ENCODE data around the gene LMTK3. TPM values are rescaled to one million over a fixed set of nuclear protein-coding genes. Genes with fewer than 3 reads are reported as not detected.

LMTK3 gene
- polyA plus RNA-seq, 1 of the 3 experiments (the other 2 are of a cell fraction) = 3.2 TPM

GRCh38 chr19:48456864-48457263, 54.8 kb downstream of the LMTK3 start:
- POLR2A ChIA-PET = interaction anchor here (0.6 kb wide), 1 partner anchor 161 kb away, joined by 4 read pairs; no protein-coding TSS in a partner anchor
- no peak overlapping the region for H3K4me3 ChIP-seq (ENCODE audit: low read depth in 2 of 2, low read length in 1 of 2)
- CTCF ChIA-PET = no interaction called here
- no peak overlapping the region for H3K27ac ChIP-seq (ENCODE audit: low read depth in 2 of 2, low read length in 1 of 2)
- no peak overlapping the region for H3K4me2 ChIP-seq
- peaks cover 8% of the 10 kb centered on the region; the same call in 1 of the 2 replicates for H3K79me2 ChIP-seq (ENCODE audit: insufficient read depth)
- no peaks in the 10 kb centered on the region for H3K9me3 ChIP-seq
- DNase-seq = no peak
- TF ChIP-seq MXI1 (IDR thresholded peaks at IDR 0.05; ENCODE audit: low read depth, low read length) = no peak
- no peak for TF ChIP-seq PBX3 (IDR thresholded peaks at IDR 0.05)
- TF ChIP-seq MAX (IDR thresholded peaks at IDR 0.05; ENCODE audit: low read depth) = no peak
- TF ChIP-seq CHD2 (IDR thresholded peaks at IDR 0.05; ENCODE audit: low read length, partially characterized antibody) = no peak
- no peak for TF ChIP-seq USF2 (IDR thresholded peaks at IDR 0.05; ENCODE audit: borderline replicate concordance, low read depth, low read length)
- TF ChIP-seq USF1 (IDR thresholded peaks at IDR 0.05; ENCODE audit: borderline replicate concordance, low read depth) = no peak
- no peak for TF ChIP-seq RCOR1 (IDR thresholded peaks at IDR 0.05; ENCODE audit: low read length)
- TF ChIP-seq RXRA (IDR thresholded peaks at IDR 0.05; ENCODE audit: borderline replicate concordance, low read depth) = no peak
- TF ChIP-seq POLR2AphosphoS5 (IDR thresholded peaks at IDR 0.05; ENCODE audit: low read depth, low read length) = no peak
- TF ChIP-seq GATA2 (CRISPR knock-in tag; IDR thresholded peaks at IDR 0.05) = no peak
- no peak for TF ChIP-seq SIN3A (IDR thresholded peaks at IDR 0.05; ENCODE audit: borderline replicate concordance, low read depth, low read length)
- no peak for TF ChIP-seq RAD21 (IDR thresholded peaks at IDR 0.05; ENCODE audit: low read length)
- TF ChIP-seq GABPA (IDR thresholded peaks at IDR 0.05; ENCODE audit: low read depth) = no peak
- TF ChIP-seq RFX5 (IDR thresholded peaks at IDR 0.05; ENCODE audit: low read length) = no peak
- TF ChIP-seq CTCF (IDR thresholded peaks at IDR 0.05) = no peak
- no peak for TF ChIP-seq FOXJ3 (CRISPR knock-in tag; IDR thresholded peaks at IDR 0.05)
- no peak for TF ChIP-seq JUND (IDR thresholded peaks at IDR 0.05)
- no peak for TF ChIP-seq TAF1 (IDR thresholded peaks at IDR 0.05; ENCODE audit: borderline replicate concordance, low read depth, low read length)
- TF ChIP-seq TEAD4 (IDR thresholded peaks at IDR 0.05; ENCODE audit: borderline replicate concordance, insufficient read depth) = no peak
- no peak for TF ChIP-seq TCF12 (IDR thresholded peaks at IDR 0.05)
- H3K27me3 ChIP-seq (ENCODE audit: insufficient read depth) = no peaks in the 10 kb centered on the region
- no peaks in the 10 kb centered on the region for H3K4me1 ChIP-seq (ENCODE audit: control insufficient read depth in 1 of 2, insufficient read depth in 2 of 2, low read depth in 1 of 2, low read length in 1 of 2)
- H3K36me3 ChIP-seq (replicated peaks in 1 of 2; ENCODE audit: control insufficient read depth in 1 of 2, insufficient read depth in 2 of 2, low read length in 1 of 2) = peaks cover 19% of the 10 kb centered on the region in 2 experiments
- H4K20me1 ChIP-seq (ENCODE audit: insufficient read depth) = no peaks in the 10 kb centered on the region
- 96% methylated on average over 4 of the region's 4 CpGs for WGBS (ENCODE audit: low lambda C conversion rate)
- no peak overlapping the region for H2AFZ ChIP-seq (ENCODE audit: low read depth)
- no peak overlapping the region for H3K9ac ChIP-seq
- no peaks in the 10 kb centered on the region for H3K9me2 ChIP-seq
- H3F3A ChIP-seq (replicated peaks; ENCODE audit: insufficient read depth) = peaks cover 10% of the 10 kb centered on the region

Data from SK-N-SH (cell line).